ENCODE measurements around the gene BCAS1.
"Not testable (repeated sequence)": the region's sequence is repeated elsewhere in the genome, so short reads cannot be mapped to it uniquely, and the experiment has no call there.

Gene BCAS1

GRCh38 chr20:53940360-53940702 lies 130.1 kb downstream of the BCAS1 start:
- peak; percentile 14 for DNase-seq (ENCODE audit: low spot score)

- DNase-seq (ENCODE audit: low spot score): peak; percentile 94
Measured at GRCh38 chr20:53939572-53940359, 130.6 kb downstream of the BCAS1 start.

GRCh38 chr20:53939190-53939571 lies 131.2 kb downstream of the BCAS1 start:
- DNase-seq (ENCODE audit: low spot score): no peak

GRCh38 chr20:53938739-53939138 lies 131.7 kb downstream of the BCAS1 start:
- DNase-seq (ENCODE audit: low spot score): no peak

- no peak for DNase-seq (ENCODE audit: low spot score)
Measured at GRCh38 chr20:53937929-53938367, 132.4 kb downstream of the BCAS1 start.

- no peak for DNase-seq (ENCODE audit: low spot score)
Measured at GRCh38 chr20:53937339-53937741, 133.1 kb downstream of the BCAS1 start.

- no peak for DNase-seq (ENCODE audit: low spot score)
Measured at GRCh38 chr20:53935344-53936084, 134.9 kb downstream of the BCAS1 start.

GRCh38 chr20:53934421-53935343 lies 135.7 kb downstream of the BCAS1 start:
- peak; percentile 77 for DNase-seq (ENCODE audit: low spot score)

- no peak for DNase-seq (ENCODE audit: low spot score)
Measured at GRCh38 chr20:53933232-53933846, 137.1 kb downstream of the BCAS1 start.

- DNase-seq (ENCODE audit: low spot score): not testable (repeated sequence)
Measured at GRCh38 chr20:53932655-53933192, 137.7 kb downstream of the BCAS1 start.

GRCh38 chr20:53931597-53931996 lies 138.8 kb downstream of the BCAS1 start:
- no peak for DNase-seq (ENCODE audit: low spot score)

- DNase-seq (ENCODE audit: low spot score): no peak
Measured at GRCh38 chr20:53930651-53931504, 139.5 kb downstream of the BCAS1 start.

- DNase-seq (ENCODE audit: low spot score): no peak
Measured at GRCh38 chr20:53929974-53930650, 140.3 kb downstream of the BCAS1 start.

GRCh38 chr20:53929399-53929798 lies 141.0 kb downstream of the BCAS1 start:
- DNase-seq (ENCODE audit: low spot score): no peak

- no peak for DNase-seq (ENCODE audit: low spot score)
Measured at GRCh38 chr20:53927990-53928389, 142.4 kb downstream of the BCAS1 start.

- peak; percentile 96 for DNase-seq (ENCODE audit: low spot score)
Measured at GRCh38 chr20:53926428-53927028, 143.9 kb downstream of the BCAS1 start.

- DNase-seq (ENCODE audit: low spot score): no peak
Measured at GRCh38 chr20:53925651-53926401, 144.6 kb downstream of the BCAS1 start.

GRCh38 chr20:53923566-53924369 lies 146.6 kb downstream of the BCAS1 start:
- DNase-seq (ENCODE audit: low spot score): no peak
